ENCODE data around the gene KLK12. TPM values are rescaled to one million over a fixed set of nuclear protein-coding genes. Genes with fewer than 3 reads are reported as not detected.

Gene KLK12
- total RNA-seq, 4 donors from 2014 or later = not detected

DNA sequence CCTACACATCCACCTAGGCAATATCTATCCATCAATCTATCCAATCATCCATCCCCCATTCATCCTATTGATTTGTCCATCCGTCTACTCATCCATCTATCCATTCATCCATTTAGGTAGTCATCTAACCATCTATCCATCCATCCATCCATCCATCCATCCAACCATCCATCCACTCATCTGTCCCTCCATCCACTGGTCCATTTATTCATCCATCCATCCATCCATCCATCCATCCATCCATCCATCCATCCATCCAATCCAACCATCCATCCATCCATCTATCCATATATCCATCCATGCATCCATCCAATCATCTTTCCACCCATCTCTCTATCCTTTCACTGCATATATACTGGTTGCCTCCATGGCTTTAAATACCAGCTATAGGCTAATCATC is 26.2 kb upstream of the KLK12 start:
- in situ Hi-C loops (cut with MboI; ENCODE audit: low sequenced_read_pairs in 4 of 4) (no loop called here), intact Hi-C loops (cut with DNase I; ENCODE audit: low total_unique reads) (no loop called here)
- ATAC-seq = no peak
- no peaks in the 10 kb centered on the region for H3K9me3 ChIP-seq
- no peaks in the 10 kb centered on the region for H3K36me3 ChIP-seq
- H3K4me3 ChIP-seq = no peak overlapping the region
- H3K4me1 ChIP-seq = no peaks in the 10 kb centered on the region
- TF ChIP-seq, protein P1, sequence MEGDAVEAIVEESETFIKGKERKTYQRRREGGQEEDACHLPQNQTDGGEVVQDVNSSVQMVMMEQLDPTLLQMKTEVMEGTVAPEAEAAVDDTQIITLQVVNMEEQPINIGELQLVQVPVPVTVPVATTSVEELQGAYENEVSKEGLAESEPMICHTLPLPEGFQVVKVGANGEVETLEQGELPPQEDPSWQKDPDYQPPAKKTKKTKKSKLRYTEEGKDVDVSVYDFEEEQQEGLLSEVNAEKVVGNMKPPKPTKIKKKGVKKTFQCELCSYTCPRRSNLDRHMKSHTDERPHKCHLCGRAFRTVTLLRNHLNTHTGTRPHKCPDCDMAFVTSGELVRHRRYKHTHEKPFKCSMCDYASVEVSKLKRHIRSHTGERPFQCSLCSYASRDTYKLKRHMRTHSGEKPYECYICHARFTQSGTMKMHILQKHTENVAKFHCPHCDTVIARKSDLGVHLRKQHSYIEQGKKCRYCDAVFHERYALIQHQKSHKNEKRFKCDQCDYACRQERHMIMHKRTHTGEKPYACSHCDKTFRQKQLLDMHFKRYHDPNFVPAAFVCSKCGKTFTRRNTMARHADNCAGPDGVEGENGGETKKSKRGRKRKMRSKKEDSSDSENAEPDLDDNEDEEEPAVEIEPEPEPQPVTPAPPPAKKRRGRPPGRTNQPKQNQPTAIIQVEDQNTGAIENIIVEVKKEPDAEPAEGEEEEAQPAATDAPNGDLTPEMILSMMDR (IDR thresholded peaks at IDR 0.05 in 4 of 5, conservative IDR thresholded peaks at IDR 0.05 in 1 of 5) = no peak
- TF ChIP-seq POLR2A (IDR thresholded peaks at IDR 0.05) = no peak
- DNase-seq = no peak
- no peak overlapping the region for H3K27ac ChIP-seq
- H3K27me3 ChIP-seq = peaks cover 4 to 18% (median 11%) of the 10 kb centered on the region in 3 donors

DNA sequence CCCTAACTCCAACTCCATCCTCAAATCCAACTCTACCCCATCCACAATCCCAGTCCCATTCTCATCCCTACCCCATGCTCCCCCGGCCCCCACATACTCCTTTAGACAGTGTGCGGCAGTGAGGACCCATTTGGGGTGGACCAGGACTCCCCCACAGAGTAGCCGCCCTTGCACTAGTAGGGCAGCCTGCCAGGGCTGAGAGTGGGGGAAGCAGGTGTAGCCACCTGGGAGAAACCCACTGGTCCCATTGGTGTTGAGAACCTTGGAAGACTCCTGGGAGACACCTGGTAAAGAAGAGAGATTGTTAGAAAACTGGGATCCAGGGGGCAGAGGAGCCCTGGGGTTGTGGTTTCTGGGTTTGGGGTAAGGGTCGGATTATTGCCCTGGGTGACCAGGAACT is 25.5 kb upstream of the KLK12 start:
- Histone ChIP-seq H3K36me3 (no peaks in the 10 kb centered on the region), H3K4me1 (no peaks in the 10 kb centered on the region), H3K27me3 (peaks cover 4 to 15% (median 10%) of the 10 kb centered on the region in 3 donors), H3K4me3 (no peak overlapping the region), H3K27ac (no peak overlapping the region), H3K9me3 (no peaks in the 10 kb centered on the region)
- no peak for DNase-seq
- TF ChIP-seq, protein P1 (IDR thresholded peaks at IDR 0.05 in 4 of 5, conservative IDR thresholded peaks at IDR 0.05 in 1 of 5) = no peak
- no peak for TF ChIP-seq POLR2A (IDR thresholded peaks at IDR 0.05)
- in situ Hi-C loops (cut with MboI; ENCODE audit: low sequenced_read_pairs in 4 of 4) (no loop called here), intact Hi-C loops (cut with DNase I; ENCODE audit: low total_unique reads) (no loop called here)
- no peak for ATAC-seq

DNA sequence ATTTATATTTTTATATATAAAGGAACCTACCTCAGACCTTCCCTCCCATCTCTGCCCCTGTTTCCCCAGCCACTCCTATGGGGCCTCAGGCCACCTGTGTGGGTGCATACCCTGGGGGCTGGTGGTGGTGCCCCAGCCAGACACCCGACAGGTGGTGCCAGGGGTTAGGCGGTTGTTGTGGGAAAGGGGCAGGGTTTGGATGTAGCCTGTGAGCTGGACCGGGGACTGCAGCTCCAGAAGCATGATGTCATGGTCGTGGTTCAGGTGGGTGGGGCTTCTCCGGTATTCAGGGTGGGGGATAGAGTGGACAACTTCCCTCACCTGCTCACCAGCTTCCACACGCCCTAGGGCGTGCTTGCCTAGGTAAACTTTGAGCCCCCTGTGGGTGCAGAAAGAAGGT is 24.9 kb upstream of the KLK12 start:
- in situ Hi-C loops (cut with MboI; ENCODE audit: low sequenced_read_pairs in 4 of 4) (no loop called here), intact Hi-C loops (cut with DNase I; ENCODE audit: low total_unique reads) (no loop called here)
- Histone ChIP-seq H3K36me3 (no peaks in the 10 kb centered on the region), H3K9me3 (no peaks in the 10 kb centered on the region), H3K27ac (no peak overlapping the region), H3K4me3 (no peak overlapping the region), H3K4me1 (no peaks in the 10 kb centered on the region), H3K27me3 (peaks cover 3 to 9% (median 4%) of the 10 kb centered on the region in 3 donors)
- ATAC-seq (no peak), DNase-seq (no peak)
- TF ChIP-seq, protein P1 (IDR thresholded peaks at IDR 0.05 in 4 of 5, conservative IDR thresholded peaks at IDR 0.05 in 1 of 5) = no peak
- TF ChIP-seq POLR2A (IDR thresholded peaks at IDR 0.05) = no peak

DNA sequence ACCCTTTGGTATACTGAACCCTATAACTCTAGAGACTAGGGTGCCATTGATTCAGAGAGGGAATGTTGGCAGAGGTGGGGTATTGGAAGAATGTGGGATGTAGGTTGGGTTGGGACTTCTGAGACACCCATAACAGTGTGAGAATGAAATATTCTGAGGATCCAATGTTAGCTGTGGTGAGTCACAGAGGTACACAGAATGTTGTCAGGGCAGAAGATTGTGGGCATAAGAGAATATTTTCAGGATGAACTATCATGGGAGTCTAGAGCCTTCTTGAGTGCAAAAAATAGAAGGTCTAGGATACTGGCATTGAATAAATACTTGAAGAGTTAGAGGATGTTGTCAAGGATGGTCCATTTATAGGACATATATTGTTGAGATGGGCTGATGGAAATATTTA is 21.1 kb upstream of the KLK12 start:
- TF ChIP-seq, protein P1 (IDR thresholded peaks at IDR 0.05 in 4 of 5, conservative IDR thresholded peaks at IDR 0.05 in 1 of 5) = no peak
- no peak for TF ChIP-seq POLR2A (IDR thresholded peaks at IDR 0.05)
- H3K27me3 ChIP-seq = no peaks in the 10 kb centered on the region
- intact Hi-C loops (cut with DNase I; ENCODE audit: low total_unique reads) = no loop called here
- H3K27ac ChIP-seq = no peak overlapping the region
- H3K4me1 ChIP-seq = no peaks in the 10 kb centered on the region
- H3K4me3 ChIP-seq = no peak overlapping the region
- in situ Hi-C loops (cut with MboI; ENCODE audit: low sequenced_read_pairs in 4 of 4) = no loop called here
- ATAC-seq (no peak), DNase-seq (no peak)
- H3K36me3 ChIP-seq = no peaks in the 10 kb centered on the region
- H3K9me3 ChIP-seq = no peaks in the 10 kb centered on the region

DNA sequence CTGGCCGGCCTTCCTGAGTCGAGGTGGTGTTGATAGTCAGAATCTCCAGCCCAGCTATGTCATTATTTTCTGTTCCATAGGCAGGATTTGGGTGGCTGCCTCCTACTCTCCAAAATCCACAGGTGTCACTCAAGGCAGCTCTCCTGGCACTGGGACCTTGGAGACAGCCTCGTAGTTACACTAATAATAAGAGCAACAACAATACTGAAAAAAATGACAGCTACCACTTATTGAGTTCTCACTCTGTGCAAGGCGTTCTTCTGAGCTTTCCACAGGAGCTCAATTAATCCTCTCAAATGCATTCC is 12.2 kb upstream of the KLK12 start:
- ATAC-seq = no peak
- no peak overlapping the region for H3K27ac ChIP-seq
- TF ChIP-seq, protein P1 (IDR thresholded peaks at IDR 0.05 in 4 of 5, conservative IDR thresholded peaks at IDR 0.05 in 1 of 5) = no peak
- TF ChIP-seq POLR2A (IDR thresholded peaks at IDR 0.05) = no peak

More for the DNA sequence above, 12.2 kb upstream of the KLK12 start:
- H3K4me3 ChIP-seq = no peak overlapping the region
- intact Hi-C loops (cut with DNase I; ENCODE audit: low total_unique reads) = no loop called here
- in situ Hi-C loops (cut with MboI; ENCODE audit: low sequenced_read_pairs in 4 of 4) = no loop called here
- no peaks in the 10 kb centered on the region for H3K9me3 ChIP-seq
- no peaks in the 10 kb centered on the region for H3K36me3 ChIP-seq
- DNase-seq = no peak
- H3K4me1 ChIP-seq = no peaks in the 10 kb centered on the region
- H3K27me3 ChIP-seq = no peaks in the 10 kb centered on the region

All from gastrocnemius medialis (tissue), 4 donors.